SW480 (cell line): ENCODE measurements around the gene SMARCD3.
A peak's percentile ranks its signal among the peaks of the same experiment; 100 is the strongest.

Source experiments
- DNase-seq: peaks from one replicate; pipeline ENCODE4 v3.0.0-alpha.2; 2016; ENCODE audit warnings: low spot score

SMARCD3 gene

GRCh38 chr7:151248346-151249033 is at the start of gene SMARCD3:
TSS of gene SMARCD3 (minus strand) at chr7:151248694. CDS start at chr7:151248562, 132 bp downstream.
- DNase-seq = peak; percentile 37

- no peak for DNase-seq
Measured at GRCh38 chr7:151296202-151296992, 47.9 kb upstream of the SMARCD3 start.

- DNase-seq = no peak
Measured at GRCh38 chr7:151292850-151293249, 44.4 kb upstream of the SMARCD3 start.

- DNase-seq = no peak
Measured at GRCh38 chr7:151291206-151291605, 42.7 kb upstream of the SMARCD3 start.

- DNase-seq = no peak
Measured at GRCh38 chr7:151290355-151290760, 41.9 kb upstream of the SMARCD3 start.

- DNase-seq = no peak
Measured at GRCh38 chr7:151289891-151290290, 41.4 kb upstream of the SMARCD3 start.

GRCh38 chr7:151286148-151286547 is 37.7 kb upstream of the SMARCD3 start:
- DNase-seq = no peak

- no peak for DNase-seq
Measured at GRCh38 chr7:151283302-151283701, 34.8 kb upstream of the SMARCD3 start.

GRCh38 chr7:151282111-151282510 is 33.6 kb upstream of the SMARCD3 start:
- no peak for DNase-seq

GRCh38 chr7:151281686-151282085 is 33.2 kb upstream of the SMARCD3 start:
- DNase-seq = no peak

GRCh38 chr7:151280388-151281019 is 32.0 kb upstream of the SMARCD3 start:
- no peak for DNase-seq

- no peak for DNase-seq
Measured at GRCh38 chr7:151279868-151280267, 31.4 kb upstream of the SMARCD3 start.

GRCh38 chr7:151278949-151279348 is 30.5 kb upstream of the SMARCD3 start:
- no peak for DNase-seq

- no peak for DNase-seq
Measured at GRCh38 chr7:151277631-151278030, 29.1 kb upstream of the SMARCD3 start.

- DNase-seq = peak; percentile 70
Measured at GRCh38 chr7:151276666-151277590, 28.4 kb upstream of the SMARCD3 start.

- DNase-seq = no peak
Measured at GRCh38 chr7:151275813-151276577, 27.5 kb upstream of the SMARCD3 start.

- DNase-seq = no peak
Measured at GRCh38 chr7:151274936-151275812, 26.7 kb upstream of the SMARCD3 start.

- no peak for DNase-seq
Measured at GRCh38 chr7:151274396-151274795, 25.9 kb upstream of the SMARCD3 start.

- DNase-seq = no peak
Measured at GRCh38 chr7:151273651-151274390, 25.3 kb upstream of the SMARCD3 start.
